GM10266 (cell line): ENCODE results near the gene CASP4.
"Not testable (repeated sequence)": the region's sequence is repeated elsewhere in the genome, so short reads cannot be mapped to it uniquely, and the experiment has no call there.

Source experiments
- DNase-seq: peaks from one replicate; pipeline ENCODE4 v3.0.0; 2012; ENCODE audit errors: extremely low spot score
- TF ChIP-seq, protein P1 (sequence below): IDR thresholded peaks from 2 replicates; pipeline ENCODE4 v1.5.1; 2012; ENCODE audit warnings: mild to moderate bottlenecking, low read depth; ENCODE audit not compliant: control insufficient read depth, insufficient read depth; ENCODE audit errors: missing control alignments

Gene CASP4

DNA sequence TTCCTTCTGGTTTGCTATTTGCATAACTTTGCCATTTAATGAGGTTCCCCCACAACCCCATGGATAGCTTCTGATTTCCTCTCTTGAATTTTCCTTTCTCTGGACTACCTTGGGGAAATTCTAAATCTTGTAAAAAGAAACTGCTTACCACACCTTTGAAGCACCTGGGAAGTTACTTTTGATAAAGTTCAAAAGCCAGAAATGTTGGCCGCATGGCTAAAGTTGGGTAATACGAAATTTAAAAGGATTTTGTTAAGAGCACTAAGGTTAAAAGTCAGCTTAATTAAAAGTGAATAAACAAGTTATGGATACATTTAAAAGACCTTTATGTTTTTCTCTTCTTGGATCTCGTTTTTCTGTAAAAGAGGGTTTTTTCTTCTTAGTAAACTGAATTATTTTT lies 5.5 kb downstream of the CASP4 start:
- TF ChIP-seq, protein P1, sequence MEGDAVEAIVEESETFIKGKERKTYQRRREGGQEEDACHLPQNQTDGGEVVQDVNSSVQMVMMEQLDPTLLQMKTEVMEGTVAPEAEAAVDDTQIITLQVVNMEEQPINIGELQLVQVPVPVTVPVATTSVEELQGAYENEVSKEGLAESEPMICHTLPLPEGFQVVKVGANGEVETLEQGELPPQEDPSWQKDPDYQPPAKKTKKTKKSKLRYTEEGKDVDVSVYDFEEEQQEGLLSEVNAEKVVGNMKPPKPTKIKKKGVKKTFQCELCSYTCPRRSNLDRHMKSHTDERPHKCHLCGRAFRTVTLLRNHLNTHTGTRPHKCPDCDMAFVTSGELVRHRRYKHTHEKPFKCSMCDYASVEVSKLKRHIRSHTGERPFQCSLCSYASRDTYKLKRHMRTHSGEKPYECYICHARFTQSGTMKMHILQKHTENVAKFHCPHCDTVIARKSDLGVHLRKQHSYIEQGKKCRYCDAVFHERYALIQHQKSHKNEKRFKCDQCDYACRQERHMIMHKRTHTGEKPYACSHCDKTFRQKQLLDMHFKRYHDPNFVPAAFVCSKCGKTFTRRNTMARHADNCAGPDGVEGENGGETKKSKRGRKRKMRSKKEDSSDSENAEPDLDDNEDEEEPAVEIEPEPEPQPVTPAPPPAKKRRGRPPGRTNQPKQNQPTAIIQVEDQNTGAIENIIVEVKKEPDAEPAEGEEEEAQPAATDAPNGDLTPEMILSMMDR = no peak

DNA sequence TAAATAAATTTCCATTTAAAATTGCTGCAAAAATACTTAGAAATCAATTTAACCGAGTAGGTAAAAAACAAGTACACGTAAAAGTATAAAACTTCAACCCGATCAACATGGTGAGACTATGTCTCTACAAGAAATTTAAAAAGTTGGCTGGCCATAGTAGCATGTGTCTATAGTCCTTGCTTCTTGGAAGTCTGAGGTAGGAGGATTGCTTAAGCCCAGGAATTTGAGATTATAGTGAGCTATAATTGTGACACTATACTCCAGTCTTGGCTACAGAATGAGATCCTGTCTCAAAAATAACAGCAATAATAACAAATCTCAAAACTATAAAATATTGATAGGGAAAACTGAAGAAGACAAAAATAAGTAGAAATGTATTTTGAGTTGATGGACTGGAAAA lies 11.1 kb downstream of the CASP4 start:
- TF ChIP-seq, protein P1 = no peak
- no peak for DNase-seq

More for the DNA sequence above, 5.5 kb downstream of the CASP4 start:
- no peak for DNase-seq

DNA sequence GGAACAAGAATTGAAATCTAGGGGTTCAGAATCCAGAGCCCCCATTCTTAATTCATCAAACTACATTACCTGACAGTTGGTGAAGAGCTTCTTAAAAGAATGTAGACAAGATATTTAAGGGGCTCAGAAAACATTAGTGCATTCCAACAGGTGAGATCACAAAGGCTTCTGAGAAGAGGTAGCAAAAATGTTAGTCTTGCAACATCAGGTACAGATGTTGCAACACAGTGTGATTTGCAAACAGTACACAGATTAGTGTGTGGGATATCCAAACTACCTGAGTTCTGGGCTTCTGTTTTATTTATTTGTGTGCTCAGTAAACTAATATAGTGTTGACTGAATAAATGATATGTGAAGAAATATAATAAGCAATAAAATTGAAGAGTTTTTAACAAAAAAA lies 11.8 kb downstream of the CASP4 start:
- DNase-seq = no peak
- TF ChIP-seq, protein P1 = no peak

DNA sequence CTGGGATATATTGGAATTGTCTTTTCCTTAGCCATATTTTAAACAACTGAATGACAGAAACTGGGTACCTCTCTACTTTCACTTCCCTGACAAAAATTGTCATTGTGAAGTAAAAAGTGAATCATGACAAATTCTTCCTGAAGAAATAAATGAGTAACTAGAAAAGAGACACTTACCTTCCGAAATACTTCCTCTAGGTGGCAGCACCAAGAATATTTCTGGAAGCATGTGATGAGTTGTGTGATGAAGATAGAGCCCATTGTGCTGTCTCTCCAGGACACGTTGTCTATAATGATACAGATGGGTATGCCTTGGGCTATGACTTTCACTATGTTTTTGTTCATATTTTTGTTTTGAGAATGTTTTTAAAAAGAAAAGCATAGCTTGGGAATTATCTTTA lies 21.5 kb downstream of the CASP4 start:
- peak; percentile 26 for DNase-seq
- TF ChIP-seq, protein P1 = peak; percentile 42

DNA sequence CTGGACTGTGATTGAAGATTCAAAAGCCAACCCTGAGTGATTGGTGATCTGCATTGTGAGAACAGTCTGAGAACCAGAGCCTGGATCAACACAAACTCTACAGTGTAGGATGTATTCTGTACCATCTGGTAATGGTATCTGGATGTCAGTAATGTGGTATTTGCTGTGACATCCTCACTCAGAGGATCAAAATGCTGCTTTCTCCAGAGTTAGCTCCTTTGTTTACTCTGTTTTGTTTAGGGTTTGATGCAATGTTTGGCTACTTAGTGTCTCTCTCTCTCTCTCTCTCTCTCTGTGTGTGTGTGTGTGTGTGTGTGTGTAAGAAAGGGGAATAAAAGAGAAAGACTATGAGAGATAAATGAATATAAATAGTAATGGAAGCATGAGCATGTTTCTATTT lies 24.3 kb downstream of the CASP4 start:
- DNase-seq = no peak
- TF ChIP-seq, protein P1 = no peak

DNA sequence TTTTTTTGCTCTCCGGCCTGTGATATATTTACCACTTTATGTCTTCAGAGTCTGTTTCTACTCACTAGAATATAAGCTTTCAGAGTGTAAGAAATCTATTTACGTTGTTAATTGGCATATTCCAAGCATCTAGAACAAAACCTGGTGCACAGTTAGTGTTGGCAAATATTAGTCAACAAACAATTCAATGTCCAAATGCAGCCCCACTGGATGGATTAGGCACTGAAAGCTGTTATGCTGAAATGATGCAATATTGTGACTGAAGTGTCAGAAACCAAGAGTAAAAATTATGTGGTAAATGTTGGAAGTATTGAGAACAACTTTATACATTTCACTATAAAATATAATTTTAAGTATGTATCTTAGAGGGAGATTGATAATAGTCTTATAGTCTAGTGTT lies 24.8 kb downstream of the CASP4 start:
- no peak for DNase-seq
- TF ChIP-seq, protein P1 = no peak

DNA sequence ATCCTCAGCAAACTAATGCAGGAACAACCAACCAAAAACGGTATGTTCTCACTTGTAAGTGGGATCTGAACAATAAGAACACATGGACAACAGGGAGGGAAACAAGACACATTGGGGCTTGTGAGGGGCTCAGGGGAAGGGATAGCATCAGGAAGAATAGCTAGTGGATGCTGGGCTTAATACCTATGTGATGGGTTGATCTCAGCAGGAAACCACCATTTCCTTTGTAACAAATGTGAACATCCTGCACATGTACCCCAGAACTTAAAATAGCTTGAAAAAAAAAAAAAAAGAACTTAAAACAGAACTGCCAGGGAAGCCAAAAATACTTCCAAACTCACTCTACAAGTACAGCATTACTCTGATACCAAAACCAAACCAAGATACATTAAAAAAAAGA lies 33.8 kb downstream of the CASP4 start:
- TF ChIP-seq, protein P1 = no peak
- DNase-seq = no peak

DNA sequence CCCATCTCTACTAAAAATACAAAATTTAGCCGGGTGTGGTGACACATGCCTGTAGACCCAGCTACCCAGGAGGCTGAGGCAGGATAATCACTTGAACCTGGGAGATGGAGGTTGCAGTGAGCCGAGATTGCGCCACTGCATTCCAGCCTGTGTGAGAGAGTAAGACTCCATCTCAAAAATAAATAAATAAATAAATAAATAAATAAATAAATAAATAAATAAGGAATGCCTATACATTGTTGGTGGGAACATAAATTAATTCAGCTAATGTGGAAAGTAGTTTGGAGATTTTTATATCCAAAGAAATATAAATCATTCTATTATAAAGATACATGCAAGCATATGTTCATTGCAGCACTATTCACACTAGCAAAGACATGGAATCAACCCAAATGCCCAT lies 34.3 kb downstream of the CASP4 start:
- DNase-seq = not testable (repeated sequence)
